Stomach (tissue), 4 donors: ENCODE results near the gene SMCO2.

Experiments
- CTCF ChIP-seq, 7 experiments: fragments of 450-650 bp in 4 of 7; fragments of 200-600 bp in 3 of 7; sonication (generic) in 3 of 7; IDR thresholded peaks; one replicate each; pipeline ENCODE4 v1.5.1; 2016 to 2019; ENCODE audit warnings: antibody characterized with exemption in 7 of 7, control low read depth in 2 of 7, mild to moderate bottlenecking in 1 of 7
- EP300 ChIP-seq: sonication (generic); formaldehyde crosslinking; IDR thresholded peaks from one replicate; pipeline ENCODE4 v1.6.1; 2017; ENCODE audit warnings: antibody characterized with exemption
- POLR2A ChIP-seq, 4 donors: fragments of 450-650 bp; IDR thresholded peaks; one replicate each; pipeline ENCODE4 v1.6.1; 2016; ENCODE audit warnings: antibody characterized with exemption in 4 of 4, control low read depth in 2 of 4, mild to moderate bottlenecking in 1 of 4, moderate library complexity in 1 of 4
- POLR2AphosphoS5 ChIP-seq, 3 donors: sonication (generic); formaldehyde crosslinking; IDR thresholded peaks; one replicate each; pipeline ENCODE4 v1.6.1; 2016; ENCODE audit warnings: antibody characterized with exemption in 3 of 3

DNA sequence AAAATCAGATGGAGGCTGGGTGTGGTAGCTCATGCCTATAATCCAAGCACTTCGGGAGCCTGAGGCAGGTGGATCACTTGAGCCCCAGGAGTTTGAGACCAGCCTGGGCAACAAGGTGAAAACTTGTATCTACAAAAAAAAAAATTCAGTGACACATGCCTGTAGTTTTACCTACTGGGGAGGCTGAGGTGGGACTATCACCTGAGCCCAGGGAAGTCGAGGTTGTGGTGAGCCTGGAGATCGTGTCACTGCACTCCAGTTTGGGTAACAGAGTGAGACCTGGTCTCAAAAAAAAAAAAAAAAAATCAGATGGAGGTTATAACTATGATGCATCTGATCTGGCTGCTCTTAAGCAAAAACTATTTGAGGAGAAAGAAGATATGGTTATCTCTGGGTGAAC lies 50.9 kb downstream of the SMCO2 start:
- TF ChIP-seq CTCF (IDR thresholded peaks at IDR 0.05) (no peak), POLR2A (IDR thresholded peaks at IDR 0.05) (no peak), POLR2AphosphoS5 (IDR thresholded peaks at IDR 0.05) (no peak), EP300 (no peak)
